Tibial nerve (tissue), 4 donors: ENCODE results near the gene SCYGR5. TPM values are rescaled to one million over a fixed set of nuclear protein-coding genes. Genes with fewer than 3 reads are reported as not detected.
"Not testable (repeated sequence)": the region's sequence is repeated elsewhere in the genome, so short reads cannot be mapped to it uniquely, and the experiment has no call there.

ENCODE experiments used
- DNase-seq, 2 donors: peaks; one replicate each; pipeline ENCODE4 v3.0.0-alpha.2; 2019; ENCODE audit warnings: low spot score in 2 of 2
- H3K27ac ChIP-seq, 4 donors: fragments of 200-600 bp; sonication (generic) in 3 of 4; one replicate each; pipeline ENCODE4 v1.5.1; 2017 to 2019; ENCODE audit warnings: mild to moderate bottlenecking in 1 of 4
- H3K27me3 ChIP-seq, 2 donors: fragments of 200-600 bp; sonication (generic) in 1 of 2; one replicate each; pipeline versions ENCODE4 v1.5.1 to v1.6.0; 2017 to 2019
- H3K36me3 ChIP-seq, 3 donors: fragments of 200-600 bp; sonication (generic); one replicate each; pipeline ENCODE4 v1.5.1; 2018 to 2019
- H3K4me1 ChIP-seq, 4 donors: fragments of 200-600 bp; sonication (generic) in 3 of 4; one replicate each; pipeline ENCODE4 v1.5.1; 2017 to 2019
- H3K4me3 ChIP-seq, 4 donors: fragments of 200-600 bp; sonication (generic) in 3 of 4; one replicate each; pipeline ENCODE4 v1.5.1; 2017 to 2019; ENCODE audit warnings: mild to moderate bottlenecking in 1 of 4, moderate library complexity in 1 of 4
- H3K9me3 ChIP-seq, 4 donors: fragments of 200-600 bp; sonication (generic) in 3 of 4; one replicate each; pipeline ENCODE4 v1.5.1; 2017 to 2019
- EP300 ChIP-seq, 2 donors: sonication (generic); formaldehyde crosslinking; IDR thresholded peaks; one replicate each; pipeline ENCODE4 v1.6.1; 2017; ENCODE audit warnings: antibody characterized with exemption in 2 of 2, mild to moderate bottlenecking in 1 of 2
- POLR2A ChIP-seq, 2 donors: fragments of 450-650 bp; IDR thresholded peaks; one replicate each; pipeline ENCODE4 v1.6.1; 2017; ENCODE audit warnings: antibody characterized with exemption in 2 of 2, mild to moderate bottlenecking in 2 of 2, moderate library complexity in 2 of 2
- WGBS, 2 donors: methylation state at CpG; one replicate each; pipeline ENCODE4 v1.1.5; 2018; 5-methylcytosine and 5-hydroxymethylcytosine counted together
- total RNA-seq, 4 donors: library from RNA; depleted of rRNA; stranded (reverse); fragments of >200 nt; gene quantifications; one replicate each; pipeline ENCODE4 v1.1.0, GENCODE V29; 2016
- TF ChIP-seq, protein P1 (sequence below), 5 experiments: fragments of 200-600 bp in 3 of 5; fragments of 450-650 bp in 2 of 5; sonication (generic) in 3 of 5; IDR thresholded peaks; one replicate each; pipeline ENCODE4 v1.5.1; 2016 to 2019; ENCODE audit warnings: antibody characterized with exemption in 5 of 5, mild to moderate bottlenecking in 3 of 5, moderate library complexity in 2 of 5

SCYGR5 gene
- total RNA-seq = not detected

- H3K9me3 ChIP-seq, H3K4me1 ChIP-seq, H3K27me3 ChIP-seq, H3K27ac ChIP-seq, H3K36me3 ChIP-seq, DNase-seq, H3K4me3 ChIP-seq: not testable (repeated sequence)
- WGBS, 2 donors = 82 to 88% methylated on average over 10 to 13 of the region's 13 CpGs
Observed at GRCh38 chr2:227666631-227667170, at the start of gene SCYGR5. Gene SCYGR5, plus strand, starts transcription at chr2:227666804. Its CDS starts 0 bp downstream, at chr2:227666804.

DNA sequence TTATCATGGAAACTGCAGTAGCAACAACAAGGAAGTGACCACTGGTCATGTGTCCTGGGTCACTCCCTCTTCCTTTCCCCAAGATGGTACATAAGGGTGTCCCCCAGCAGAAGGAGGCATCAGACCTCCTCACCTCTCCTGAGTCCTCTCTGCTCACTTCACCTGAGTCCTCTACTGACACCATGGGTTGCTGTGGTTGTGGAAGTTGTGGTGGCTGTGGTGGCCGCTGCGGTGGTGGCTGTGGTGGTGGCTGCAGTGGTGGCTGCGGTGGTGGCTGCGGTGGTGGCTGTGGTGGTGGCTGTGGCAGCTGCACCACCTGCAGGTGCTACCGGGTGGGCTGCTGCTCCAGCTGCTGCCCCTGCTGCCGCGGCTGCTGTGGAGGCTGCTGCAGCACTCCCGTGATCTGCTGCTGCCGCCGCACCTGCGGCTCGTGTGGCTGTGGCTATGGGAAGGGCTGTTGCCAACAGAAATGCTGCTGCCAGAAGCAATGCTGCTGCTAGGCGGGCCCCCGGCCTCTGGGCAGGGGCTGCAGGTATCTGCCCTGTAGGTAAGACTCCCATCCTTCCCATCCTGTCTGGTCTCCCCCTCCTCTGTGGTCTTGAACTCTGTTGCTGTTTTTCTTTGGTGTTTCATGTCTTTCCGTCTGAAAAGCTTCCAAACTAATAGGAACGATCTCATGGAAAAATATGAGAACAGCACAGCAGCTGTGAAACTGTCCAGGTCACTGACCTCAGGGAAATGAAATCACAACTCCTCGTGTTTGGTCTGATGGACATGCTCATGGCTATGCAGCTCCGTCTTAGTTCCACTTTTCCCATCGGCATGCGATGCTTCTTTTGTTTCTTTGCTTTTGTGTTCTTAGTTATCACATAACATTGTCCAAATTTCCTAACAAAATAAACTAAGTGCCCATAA is 49.0 kb upstream of the SCYGR5 start, which contains the start of gene SCYGR4:
SCYGR4 (plus strand) TSS at position 183 of the 915 bp plus-strand sequence; CDS start at position 183, 0 bp downstream.
- H3K4me3 ChIP-seq = no peak within 1 kb of the TSS
- no peaks in the 10 kb centered on the region for H3K36me3 ChIP-seq
- peaks cover 0 to 13% (median 0%) of the 10 kb centered on the region in 4 donors for H3K4me1 ChIP-seq
- DNase-seq = no peak
- no peaks in the 10 kb centered on the region for H3K27me3 ChIP-seq
- peaks cover 0 to under 1% (median 0%) of the 10 kb centered on the region in 4 donors for H3K9me3 ChIP-seq
- 66 to 70% methylated on average over 16 to 18 of the region's 20 CpGs for WGBS, 2 donors
- TF ChIP-seq EP300 (IDR thresholded peaks at IDR 0.05) (no peak), POLR2A (IDR thresholded peaks at IDR 0.05) (no peak)
- TF ChIP-seq, protein P1, sequence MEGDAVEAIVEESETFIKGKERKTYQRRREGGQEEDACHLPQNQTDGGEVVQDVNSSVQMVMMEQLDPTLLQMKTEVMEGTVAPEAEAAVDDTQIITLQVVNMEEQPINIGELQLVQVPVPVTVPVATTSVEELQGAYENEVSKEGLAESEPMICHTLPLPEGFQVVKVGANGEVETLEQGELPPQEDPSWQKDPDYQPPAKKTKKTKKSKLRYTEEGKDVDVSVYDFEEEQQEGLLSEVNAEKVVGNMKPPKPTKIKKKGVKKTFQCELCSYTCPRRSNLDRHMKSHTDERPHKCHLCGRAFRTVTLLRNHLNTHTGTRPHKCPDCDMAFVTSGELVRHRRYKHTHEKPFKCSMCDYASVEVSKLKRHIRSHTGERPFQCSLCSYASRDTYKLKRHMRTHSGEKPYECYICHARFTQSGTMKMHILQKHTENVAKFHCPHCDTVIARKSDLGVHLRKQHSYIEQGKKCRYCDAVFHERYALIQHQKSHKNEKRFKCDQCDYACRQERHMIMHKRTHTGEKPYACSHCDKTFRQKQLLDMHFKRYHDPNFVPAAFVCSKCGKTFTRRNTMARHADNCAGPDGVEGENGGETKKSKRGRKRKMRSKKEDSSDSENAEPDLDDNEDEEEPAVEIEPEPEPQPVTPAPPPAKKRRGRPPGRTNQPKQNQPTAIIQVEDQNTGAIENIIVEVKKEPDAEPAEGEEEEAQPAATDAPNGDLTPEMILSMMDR (IDR thresholded peaks at IDR 0.05) = no peak
- no peak within 1 kb of the TSS for H3K27ac ChIP-seq

- no peak overlapping the region for H3K27ac ChIP-seq
- no peaks in the 10 kb centered on the region for H3K36me3 ChIP-seq
- no peaks in the 10 kb centered on the region for H3K27me3 ChIP-seq
- H3K4me3 ChIP-seq = no peak overlapping the region
- no peak for DNase-seq
- H3K9me3 ChIP-seq = peaks cover 0 to 3% (median 0%) of the 10 kb centered on the region in 4 donors
- no peak for TF ChIP-seq POLR2A (IDR thresholded peaks at IDR 0.05)
- TF ChIP-seq, protein P1 (IDR thresholded peaks at IDR 0.05) = no peak
- no peak for TF ChIP-seq EP300 (IDR thresholded peaks at IDR 0.05)
- no peaks in the 10 kb centered on the region for H3K4me1 ChIP-seq
Observed at GRCh38 chr2:227623226-227623625, 43.4 kb upstream of the SCYGR5 start.

DNA sequence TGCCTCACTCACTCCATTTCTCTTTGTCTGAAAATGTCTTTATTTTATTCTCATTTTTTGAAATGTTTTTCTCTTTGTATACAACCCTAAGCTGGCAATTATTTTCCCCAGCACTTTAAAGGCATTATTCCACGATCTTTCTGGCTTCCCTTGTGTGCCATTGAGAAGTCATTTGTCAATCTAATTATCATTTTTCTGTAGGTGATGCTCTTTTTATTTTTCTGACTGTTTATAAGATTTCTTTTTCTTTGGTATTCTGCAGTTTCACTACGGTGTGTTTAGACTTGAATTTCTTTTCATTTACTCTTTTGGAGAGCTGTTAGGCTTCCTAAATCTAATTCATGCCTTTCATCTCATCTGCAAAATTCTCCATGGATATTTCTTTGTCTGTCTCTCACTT is 41.2 kb upstream of the SCYGR5 start:
- no peaks in the 10 kb centered on the region for H3K36me3 ChIP-seq
- WGBS, 2 donors = 61 to 67% methylated on average over 2 of the region's 2 CpGs
- no peak for DNase-seq
- H3K27me3 ChIP-seq = no peaks in the 10 kb centered on the region
- no peaks in the 10 kb centered on the region for H3K4me1 ChIP-seq
- H3K27ac ChIP-seq = no peak overlapping the region
- no peak for TF ChIP-seq POLR2A (IDR thresholded peaks at IDR 0.05)
- no peak overlapping the region for H3K4me3 ChIP-seq
- peaks cover 0 to 3% (median 0%) of the 10 kb centered on the region in 4 donors for H3K9me3 ChIP-seq

- DNase-seq = no peak
- WGBS, 2 donors = 95% methylated on average over 10 of the region's 10 CpGs
- Histone ChIP-seq H3K4me1 (no peaks in the 10 kb centered on the region), H3K27ac (no peak overlapping the region), H3K9me3 (peaks cover 0 to 3% (median 0%) of the 10 kb centered on the region in 4 donors), H3K27me3 (no peaks in the 10 kb centered on the region), H3K4me3 (no peak overlapping the region), H3K36me3 (no peaks in the 10 kb centered on the region)
- TF ChIP-seq POLR2A (IDR thresholded peaks at IDR 0.05) (no peak), EP300 (IDR thresholded peaks at IDR 0.05) (no peak)
- TF ChIP-seq, protein P1 (IDR thresholded peaks at IDR 0.05) = no peak
Observed at GRCh38 chr2:227626580-227627151, 39.9 kb upstream of the SCYGR5 start.

- 88 to 91% methylated on average over 3 of the region's 3 CpGs for WGBS, 2 donors
Observed at GRCh38 chr2:227627769-227628168, 38.8 kb upstream of the SCYGR5 start.

More at GRCh38 chr2:227627769-227628168, 38.8 kb upstream of the SCYGR5 start:
- DNase-seq = no peak
- no peak overlapping the region for H3K27ac ChIP-seq
- TF ChIP-seq, protein P1 (IDR thresholded peaks at IDR 0.05) = no peak
- TF ChIP-seq POLR2A (IDR thresholded peaks at IDR 0.05) = no peak
- no peak for TF ChIP-seq EP300 (IDR thresholded peaks at IDR 0.05)
- H3K9me3 ChIP-seq = peaks cover 0 to 1% (median 0%) of the 10 kb centered on the region in 4 donors
- no peaks in the 10 kb centered on the region for H3K27me3 ChIP-seq
- no peak overlapping the region for H3K4me3 ChIP-seq
- no peaks in the 10 kb centered on the region for H3K36me3 ChIP-seq
- H3K4me1 ChIP-seq = no peaks in the 10 kb centered on the region
